NCI-H1092 (cell line): Measurements from ENCODE around the gene NSD1.
"Not testable (repeated sequence)": the region's sequence is repeated elsewhere in the genome, so short reads cannot be mapped to it uniquely, and the experiment has no call there.

Experiments used
- DNase-seq: peaks from one replicate; lab custom pipeline; 2025; lab: John Stamatoyannopoulos, UW

Gene NSD1

DNA sequence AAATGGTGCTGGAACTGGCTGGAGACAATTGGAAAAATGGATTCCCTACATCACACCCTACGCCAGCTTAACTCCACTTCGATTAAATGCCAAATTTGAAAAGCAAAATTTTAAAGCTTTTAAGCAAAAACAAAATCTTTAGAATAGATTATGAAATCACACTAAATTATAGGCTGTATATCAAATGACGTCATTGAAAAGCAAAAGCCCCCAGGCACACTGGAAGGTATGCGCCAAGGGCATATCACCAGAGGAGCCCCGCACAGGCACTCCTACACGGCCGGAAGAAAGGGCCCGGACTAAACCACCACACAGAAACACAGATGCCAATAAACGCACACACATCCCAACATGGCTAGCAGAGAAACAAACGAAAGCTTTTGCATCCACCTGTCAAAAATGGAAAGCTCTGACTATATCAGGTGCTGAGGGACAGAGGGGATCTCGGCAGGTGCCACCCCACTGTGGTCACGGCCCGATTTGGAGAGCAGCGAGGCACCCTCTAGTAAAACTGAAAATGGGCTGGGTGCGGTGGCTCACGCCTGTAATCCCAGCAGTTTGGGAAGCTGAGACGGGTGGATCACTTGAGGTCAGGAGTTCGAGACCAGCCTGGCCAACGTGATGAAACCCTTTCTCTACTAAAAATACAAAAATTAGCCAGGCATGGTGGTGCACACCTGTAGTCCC lies 195.1 kb downstream of the NSD1 start:
- DNase-seq = no peak

DNA sequence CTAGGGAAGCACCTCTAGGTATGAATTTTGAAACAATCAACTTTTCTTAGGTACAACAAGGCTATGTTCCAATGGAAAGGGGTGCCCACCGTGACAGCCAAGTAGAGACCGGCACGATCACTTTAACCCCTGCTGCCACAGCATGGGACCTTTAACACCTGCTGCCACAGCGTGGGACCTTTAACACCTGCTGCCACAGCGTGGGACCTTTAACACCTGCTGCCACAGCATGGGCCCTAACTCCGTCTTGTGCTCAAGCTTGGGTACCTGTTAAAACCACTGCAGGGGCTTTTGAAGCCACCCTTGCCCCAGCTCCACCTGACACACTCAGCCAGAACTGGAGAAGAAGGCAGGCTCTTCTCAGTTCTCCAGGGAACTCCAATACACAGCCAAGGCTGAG lies 196.3 kb downstream of the NSD1 start:
- DNase-seq = no peak

DNA sequence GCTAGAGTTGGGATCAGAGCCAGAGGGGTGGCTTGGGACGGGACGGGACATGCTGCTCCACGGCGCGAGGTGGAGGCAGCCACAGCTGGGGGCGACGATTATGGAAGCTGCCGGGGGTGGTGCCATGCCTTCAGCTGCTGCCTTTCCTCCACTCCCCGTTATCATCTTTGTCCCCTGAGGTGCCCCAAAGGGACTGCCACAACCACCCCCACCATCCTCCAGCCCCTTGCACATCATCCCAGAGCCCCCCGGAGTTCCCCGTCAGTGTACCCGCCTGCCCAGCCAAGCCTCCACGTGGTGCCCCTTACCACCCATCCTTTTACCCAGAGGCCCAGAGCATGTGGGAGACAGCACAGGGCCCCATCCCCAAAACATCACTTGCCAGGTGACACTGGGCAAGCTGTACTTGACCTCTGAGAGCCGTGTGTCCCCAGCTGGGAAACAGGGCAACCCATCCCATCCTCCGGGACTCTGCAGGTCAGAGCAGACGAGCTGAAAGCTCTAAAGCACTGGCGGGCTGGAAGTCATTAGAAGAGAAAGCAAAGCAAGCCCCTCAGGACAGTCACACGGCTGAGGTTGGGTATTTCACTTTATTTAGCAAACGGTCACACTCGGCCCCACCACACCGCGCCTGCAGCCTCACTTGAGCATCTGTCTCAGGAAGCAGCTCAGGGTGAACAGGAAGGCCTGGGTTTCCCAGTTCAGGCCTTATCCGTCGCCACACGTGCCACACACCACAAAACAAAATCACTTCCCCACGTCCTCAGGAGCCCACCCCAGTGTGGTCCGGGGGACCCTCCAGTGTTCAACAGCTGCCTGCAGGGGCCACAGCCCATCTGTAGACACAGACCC lies 197.6 kb downstream of the NSD1 start:
- no peak for DNase-seq

DNA sequence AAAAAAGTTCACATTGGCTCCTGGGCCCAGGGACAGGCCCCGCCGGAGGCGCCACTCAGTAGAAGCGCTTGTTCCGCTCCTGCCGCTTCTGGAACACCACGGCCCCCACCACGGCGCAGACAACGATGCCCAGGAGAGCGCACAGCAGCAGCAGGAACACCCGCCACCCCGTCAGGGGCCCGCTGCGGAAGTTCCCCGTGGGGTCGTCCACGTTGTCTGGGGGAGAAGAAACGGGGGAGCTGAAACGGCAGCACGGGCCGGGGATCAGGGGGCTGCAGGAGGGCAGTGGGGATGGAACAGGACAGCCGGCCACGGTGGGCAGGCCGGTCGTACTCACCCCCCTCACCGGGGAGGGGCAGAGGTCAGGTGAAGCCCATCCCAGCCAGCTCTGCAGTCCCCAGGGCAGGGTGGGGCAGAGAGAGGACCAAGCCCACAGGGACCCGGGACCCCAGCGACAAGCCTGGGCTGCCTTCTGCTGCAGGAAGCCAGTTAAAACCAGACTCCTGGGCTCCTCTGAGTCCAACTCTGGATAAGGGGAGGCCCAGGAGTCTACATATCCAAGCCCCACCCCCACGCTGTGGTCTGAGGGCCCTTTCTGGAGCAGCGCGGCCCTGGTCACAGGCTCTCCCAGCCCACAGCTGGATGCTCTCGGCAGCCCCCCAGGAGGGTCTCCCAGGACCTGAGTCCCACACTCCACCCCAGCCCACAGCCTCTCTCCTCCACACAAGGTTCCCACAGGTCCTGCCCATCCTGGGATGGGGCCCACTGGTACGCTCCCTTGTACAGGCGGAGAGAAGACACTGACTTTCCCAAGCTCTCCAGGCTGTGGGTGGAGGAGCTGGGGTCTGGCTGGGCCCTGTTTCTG lies 198.7 kb downstream of the NSD1 start:
- no peak for DNase-seq

DNA sequence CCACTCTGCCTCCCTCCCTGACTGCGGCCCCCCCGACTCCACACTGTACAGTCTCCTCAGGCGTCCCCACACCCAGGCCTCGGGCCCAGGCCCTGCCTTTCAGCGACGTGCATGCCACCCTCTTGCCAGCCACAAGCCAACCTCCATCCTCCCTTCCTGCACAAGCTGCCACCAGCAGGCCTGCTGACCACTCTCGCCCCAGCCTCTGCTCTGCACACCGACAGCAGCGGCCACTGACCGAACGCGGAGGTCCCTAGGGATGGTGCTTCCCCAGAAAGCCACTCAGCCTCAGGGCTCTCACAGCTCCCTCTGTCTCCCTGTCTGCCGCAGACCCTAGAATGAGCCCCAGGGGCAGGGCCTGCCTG lies 199.3 kb downstream of the NSD1 start:
- DNase-seq = no peak

DNA sequence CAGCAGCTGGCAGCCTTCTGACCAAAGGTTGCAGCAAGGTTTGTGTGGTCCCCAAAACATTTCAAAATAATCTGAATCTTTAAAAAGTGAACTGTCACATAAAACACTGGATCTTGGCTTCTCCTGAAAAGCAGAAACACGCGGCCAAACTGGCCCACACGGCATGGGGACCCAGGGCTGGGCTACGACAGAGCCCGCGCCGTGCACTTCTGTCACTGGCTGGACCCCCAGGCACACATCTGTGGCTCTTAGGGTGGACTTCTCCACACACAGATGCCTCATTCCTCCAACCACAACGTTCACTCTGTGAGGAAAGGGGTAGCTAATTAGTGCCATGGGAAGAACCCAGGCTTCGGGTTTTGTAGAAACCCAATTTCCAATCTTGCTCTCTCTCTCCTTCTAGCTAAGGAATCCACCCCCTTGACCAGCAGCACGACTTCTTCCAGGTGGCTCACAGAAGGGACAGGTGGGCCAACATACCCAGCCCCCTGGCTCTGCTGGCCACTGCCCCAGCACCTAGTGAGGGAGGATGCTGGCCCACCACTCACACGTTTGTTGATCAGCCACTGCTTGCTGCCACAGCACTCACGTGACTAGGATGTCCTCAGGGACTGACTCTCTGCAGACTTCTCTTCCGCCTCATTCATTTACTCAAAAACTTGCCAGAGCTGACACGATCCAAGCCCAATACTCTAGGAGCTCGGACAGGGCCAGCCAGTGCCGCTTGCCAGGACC lies 200.0 kb downstream of the NSD1 start:
- no peak for DNase-seq

DNA sequence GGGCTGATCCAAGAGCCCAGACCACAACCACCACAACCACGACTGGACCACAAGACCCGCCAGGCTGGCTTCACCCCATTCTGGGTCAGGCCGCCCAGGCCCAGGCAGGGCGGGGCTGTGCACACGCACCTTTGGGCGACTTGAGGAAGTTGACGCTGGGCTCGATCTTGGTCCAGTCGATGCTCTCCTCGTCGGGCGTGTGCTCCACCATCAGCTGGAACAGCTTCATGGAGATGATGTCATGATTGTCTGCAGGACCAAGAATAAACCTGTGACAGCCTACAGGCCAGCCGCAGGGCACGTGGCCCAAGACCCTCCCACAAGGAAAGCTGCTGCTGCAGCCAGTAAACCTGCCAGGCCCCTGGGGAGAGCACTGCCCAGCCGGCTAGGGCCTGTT lies 200.6 kb downstream of the NSD1 start:
- DNase-seq = no peak

DNA sequence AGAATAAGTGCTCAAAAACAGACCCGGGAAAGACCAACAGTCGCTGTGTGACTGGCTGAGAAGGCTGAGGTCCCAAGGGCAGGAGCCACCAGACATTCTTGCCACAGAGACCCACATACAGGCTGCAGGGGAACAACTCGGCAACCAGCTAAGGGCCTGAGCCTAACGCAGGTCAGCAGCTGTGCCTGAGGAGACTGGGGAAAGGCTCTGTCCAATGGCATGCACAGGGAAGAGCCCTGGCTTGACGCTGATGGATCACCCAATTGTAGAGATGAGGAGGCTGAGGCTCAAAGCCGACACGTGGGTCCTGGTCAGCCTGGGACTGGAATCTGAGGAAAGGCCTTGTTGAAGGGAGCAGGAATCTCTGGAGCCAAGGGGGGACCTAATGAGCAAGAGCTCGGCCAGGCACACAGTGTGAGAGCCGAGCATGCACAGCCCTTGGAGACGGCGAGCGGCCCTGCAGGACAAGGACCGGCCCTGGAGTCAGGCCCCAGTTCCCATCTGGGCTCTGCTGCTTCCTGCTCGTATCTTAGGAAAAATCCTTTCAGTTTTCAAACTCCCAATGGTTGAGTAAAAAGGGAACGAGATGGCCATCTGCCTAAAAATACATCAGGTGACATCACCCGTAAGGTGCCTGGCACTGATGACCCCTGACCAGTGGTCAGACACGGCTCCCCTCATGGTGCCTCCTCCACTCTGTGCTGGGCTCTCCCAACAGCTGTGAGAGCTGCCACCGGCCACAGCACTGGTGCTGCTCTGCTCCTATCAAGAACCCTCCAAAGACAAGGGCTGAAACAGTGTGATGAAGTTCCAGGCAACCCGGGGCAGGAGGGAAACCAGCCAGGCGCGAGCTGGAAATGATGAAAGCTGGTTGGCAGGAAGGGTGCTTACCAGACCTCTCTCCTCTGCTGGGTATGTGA lies 201.5 kb downstream of the NSD1 start:
- DNase-seq = no peak

DNA sequence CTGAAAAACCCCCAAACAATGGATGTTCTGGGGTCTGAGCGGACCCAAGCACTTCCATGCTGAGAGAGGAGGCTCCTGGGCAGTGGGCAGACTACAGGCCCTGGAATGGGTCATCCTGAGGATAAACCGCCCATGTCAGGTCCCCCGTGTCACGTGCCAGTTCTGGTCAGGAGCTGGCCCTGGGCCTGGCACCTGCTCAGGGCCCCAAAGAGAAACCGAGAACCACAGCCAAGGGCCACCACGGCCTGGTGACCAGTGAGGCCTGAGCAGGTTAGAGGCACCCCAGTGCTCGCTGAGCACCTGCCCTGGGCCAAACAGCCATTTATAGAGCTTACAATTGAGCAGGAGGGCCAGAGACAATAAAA lies 202.1 kb downstream of the NSD1 start:
- DNase-seq = no peak

DNA sequence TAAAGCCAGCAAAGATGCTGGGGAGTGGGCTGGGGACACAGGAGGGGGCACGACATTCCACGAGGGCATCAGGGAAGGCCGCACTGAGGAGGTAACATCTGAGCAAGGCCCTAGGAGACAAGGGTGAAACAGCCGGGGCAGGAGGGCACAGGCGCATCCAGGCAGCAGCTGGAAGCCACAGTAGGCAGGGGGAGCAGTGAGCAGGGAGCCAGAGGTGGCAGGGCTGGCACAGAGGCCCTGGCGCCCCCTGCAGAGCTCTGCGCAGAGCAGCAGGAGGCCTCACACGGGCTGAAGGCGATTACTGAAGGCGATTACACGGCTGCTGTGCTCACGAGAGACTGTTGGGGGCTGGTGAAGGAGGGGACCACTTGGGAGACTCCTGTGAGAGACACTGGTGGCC lies 202.5 kb downstream of the NSD1 start:
- no peak for DNase-seq

DNA sequence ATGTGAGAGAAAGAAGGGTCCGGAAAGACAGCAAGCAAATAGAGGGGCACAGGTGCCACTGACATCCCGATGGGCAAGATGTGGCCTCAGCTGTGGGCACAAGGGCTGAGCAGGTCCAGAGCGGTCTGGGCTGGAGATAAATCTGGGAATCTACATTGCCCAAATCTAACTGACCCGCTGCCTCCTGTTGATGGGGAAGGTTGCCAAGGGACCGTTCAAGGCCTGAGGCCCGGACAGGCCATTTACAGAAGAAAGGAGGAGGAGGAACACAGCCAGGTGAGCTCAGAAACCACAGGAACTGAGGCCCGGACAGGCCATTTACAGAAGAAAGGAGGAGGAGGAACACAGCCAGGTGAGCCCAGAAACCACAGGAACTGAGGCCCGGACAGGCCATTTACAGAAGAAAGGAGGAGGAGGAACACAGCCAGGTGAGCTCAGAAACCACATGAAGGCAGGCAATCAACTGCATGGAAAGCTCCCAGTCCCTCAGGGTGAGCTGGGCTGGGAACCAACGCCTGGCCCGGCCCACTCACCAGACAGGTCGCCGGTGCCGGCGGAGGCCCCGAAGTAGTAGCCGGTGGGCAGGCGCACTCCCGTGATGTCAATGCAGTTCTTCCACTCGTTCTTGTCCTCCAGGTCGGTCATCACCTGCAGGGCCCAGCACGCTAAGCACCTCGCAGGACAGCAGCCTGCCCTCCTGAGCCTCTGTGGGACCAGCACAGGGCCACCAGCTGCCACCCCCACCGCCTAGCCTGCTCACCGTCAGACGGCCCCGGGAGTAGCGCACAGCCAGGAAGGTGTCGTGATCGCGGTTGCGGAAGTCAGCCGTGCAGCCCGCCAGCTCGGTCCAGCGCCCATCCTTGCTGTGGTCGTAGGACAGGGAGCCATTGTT lies 203.3 kb downstream of the NSD1 start:
- DNase-seq = no peak

DNA sequence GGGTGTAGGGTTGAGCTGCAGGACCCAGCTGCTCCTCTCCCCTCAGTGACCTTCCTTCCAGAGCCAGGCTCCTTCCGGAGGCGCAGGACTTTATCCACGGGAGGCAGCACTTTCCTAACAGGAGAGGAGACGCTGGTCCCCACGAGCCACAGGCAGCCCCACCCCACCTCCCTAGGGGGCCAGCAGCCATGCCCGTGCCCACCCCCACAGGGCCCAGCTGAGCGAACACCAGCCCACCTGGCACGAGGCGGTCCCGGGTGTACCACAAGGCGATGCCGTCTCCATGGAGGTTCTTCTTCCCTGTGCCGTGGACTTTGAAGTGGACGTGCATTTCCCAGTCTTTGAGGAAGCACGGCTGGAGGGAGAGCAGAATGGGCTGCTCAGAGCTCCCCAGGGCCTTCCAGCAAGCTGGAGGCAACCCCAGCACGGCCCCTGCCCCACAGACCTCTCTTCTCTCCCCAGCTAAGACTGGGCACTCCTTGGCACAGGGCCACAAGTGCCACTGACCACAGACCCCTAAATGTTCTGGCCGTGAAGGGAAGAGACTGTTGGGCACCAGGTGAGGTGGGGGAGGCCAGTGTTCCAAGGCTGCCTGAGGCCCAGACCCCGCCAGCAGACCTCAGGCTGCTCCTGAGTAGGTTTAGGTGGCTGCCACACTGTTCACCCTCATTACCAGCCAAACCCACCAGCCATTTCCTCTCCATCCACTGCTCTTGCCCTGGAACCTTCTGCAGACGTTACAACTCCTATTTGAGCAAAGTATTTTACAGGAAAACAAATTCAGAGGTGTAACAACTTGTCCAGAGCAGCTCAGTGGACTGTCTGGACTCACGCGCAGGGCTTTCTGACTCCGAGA lies 204.9 kb downstream of the NSD1 start:
- DNase-seq = no peak

DNA sequence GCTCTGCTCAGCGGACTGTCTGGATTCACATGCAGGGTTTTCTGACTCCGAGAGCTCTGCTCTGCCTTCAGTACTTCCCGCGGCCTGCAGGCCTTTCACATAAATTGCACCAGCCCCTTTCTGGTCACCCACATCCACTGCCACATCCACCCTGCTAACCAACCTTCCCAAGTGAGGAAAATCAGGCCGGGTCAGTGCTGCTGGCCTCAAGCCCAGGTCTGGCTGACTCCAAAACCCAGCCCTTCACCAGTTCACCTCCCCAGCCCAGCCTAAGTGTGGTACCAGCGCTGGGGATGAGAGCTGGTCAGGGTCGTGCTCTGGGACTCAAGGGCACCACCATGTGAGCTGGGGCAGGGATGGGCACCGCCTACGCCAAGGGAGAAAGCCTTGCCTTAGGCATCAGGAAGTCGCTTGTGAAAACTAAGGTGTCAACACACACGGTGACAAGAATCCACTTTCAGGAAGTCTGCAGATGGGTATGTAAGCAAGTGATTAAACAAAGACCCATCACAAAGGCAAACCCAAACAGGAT lies 205.6 kb downstream of the NSD1 start:
- DNase-seq = no peak

DNA sequence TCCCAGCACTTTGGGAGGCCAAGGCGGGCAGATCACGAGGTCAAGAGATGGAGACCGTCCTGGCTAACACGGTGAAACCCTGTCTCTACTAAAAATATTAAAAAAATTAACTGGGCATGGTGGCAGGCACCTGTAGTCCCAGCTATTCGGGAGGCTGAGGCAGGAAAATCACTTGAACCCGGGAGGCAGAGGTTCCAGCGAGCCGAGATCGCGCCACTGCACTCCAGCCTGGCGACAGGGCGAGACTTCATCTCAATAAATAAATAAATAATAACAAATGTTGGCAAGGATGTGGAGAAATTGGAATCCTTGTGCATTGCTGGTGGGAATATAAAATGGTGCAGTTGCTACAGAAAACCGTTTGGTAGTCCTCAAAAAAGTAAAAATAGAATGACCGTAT lies 209.4 kb downstream of the NSD1 start:
- DNase-seq = not testable (repeated sequence)

DNA sequence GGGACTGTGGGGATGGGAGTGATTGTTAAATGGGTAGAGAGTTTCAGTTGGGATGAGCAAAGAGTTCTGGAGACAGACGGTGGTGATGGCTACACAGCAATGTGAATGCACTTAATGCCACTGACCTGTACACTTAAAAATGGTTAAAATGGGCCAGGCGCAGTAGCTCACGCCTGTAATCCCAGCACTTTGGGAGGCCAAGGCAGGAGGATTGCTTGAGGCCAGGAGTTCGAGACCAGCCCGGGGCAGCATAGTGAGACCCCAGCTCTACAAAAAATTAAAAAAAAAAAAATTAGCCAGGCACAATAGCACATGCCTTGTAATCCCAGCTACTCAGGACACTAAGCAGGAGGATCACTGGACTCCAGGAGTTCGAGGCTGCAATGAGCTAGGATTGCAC lies 210.2 kb downstream of the NSD1 start:
- no peak for DNase-seq

DNA sequence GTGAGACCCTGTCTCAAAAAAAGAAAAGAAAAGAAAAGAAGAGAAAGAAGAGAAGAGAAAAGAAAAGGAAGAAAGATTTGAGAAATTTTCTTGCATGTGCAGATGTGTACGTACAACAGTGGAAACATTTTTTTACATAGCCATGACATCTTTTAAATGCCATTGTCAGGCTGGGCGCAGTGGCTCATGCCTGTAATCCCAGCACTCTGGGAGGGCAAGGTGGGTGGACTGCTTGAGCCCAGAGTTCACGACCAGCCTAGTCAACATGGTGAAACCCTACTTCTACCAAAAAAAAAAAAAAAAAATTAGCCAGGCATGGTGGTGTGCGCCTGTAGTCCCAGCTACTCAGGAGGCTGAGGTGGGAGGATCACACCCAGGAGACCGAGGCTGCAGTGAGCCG lies 211.3 kb downstream of the NSD1 start:
- DNase-seq = no peak

DNA sequence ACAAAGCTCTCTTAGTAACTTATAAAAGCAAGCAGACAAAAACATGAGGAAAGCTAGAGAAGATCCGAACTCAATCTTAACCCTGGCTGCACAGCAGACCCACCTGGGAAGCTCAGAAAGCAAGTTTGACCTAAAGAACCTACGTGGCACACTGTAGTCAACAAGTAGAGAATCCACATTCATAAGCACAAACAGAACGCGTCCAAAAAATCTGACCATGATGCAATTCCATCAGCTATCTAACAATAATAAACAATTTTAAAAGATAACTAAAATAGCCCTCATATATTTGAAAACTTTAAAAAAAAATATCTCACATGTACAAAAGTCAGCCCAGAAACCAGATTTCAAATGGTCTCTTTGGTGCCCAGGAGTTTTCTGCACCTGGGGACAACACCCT lies 213.2 kb downstream of the NSD1 start:
- no peak for DNase-seq

DNA sequence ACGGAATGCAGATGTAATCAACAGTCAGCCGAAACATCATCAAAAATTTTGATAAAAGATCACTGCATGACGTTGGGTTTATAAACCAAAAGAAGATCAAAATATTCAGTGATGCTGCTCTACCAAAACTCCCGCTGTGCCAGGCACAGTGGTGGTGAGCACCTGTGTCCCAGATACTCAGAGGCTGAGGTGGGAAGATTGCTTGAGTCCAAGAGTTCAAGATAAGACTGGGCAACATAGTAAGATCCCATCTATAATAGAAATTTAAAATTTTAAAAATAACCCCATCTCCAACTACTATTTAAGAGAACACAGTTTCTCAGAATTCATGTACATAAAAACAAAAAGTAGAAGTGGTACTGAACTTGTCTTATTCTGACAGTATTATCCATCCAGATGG lies 214.1 kb downstream of the NSD1 start:
- DNase-seq = no peak

DNA sequence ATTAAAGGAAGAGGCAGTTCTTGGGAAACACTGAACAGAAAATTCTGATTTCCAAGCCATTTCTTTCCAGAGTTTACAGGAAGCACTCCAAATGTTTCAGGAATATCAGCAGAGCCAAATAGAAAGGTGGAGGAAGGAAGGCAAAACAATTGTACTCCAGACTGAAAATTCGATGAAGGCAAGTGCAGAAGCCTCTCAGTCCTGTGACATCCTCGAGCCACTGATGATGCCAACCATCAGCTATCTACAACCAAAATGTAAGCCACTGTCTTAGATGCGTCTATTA lies 215.7 kb downstream of the NSD1 start:
- no peak for DNase-seq
